Peyer's patch (tissue), 4 donors: Measurements from ENCODE around the gene CCKAR.

Source experiments
- CTCF ChIP-seq, 6 experiments: fragments of 450-650 bp in 4 of 6; fragments of 200-600 bp in 2 of 6; sonication (generic) in 1 of 6; IDR thresholded peaks; one replicate each; pipeline ENCODE4 v1.5.1; 2017 to 2019; ENCODE audit warnings: antibody characterized with exemption in 6 of 6, mild to moderate bottlenecking in 3 of 6, moderate library complexity in 1 of 6
- POLR2A ChIP-seq, 2 donors: fragments of 450-650 bp; IDR thresholded peaks; one replicate each; pipeline ENCODE4 v1.5.1; 2017; ENCODE audit warnings: antibody characterized with exemption in 2 of 2, mild to moderate bottlenecking in 2 of 2, moderate library complexity in 2 of 2

DNA sequence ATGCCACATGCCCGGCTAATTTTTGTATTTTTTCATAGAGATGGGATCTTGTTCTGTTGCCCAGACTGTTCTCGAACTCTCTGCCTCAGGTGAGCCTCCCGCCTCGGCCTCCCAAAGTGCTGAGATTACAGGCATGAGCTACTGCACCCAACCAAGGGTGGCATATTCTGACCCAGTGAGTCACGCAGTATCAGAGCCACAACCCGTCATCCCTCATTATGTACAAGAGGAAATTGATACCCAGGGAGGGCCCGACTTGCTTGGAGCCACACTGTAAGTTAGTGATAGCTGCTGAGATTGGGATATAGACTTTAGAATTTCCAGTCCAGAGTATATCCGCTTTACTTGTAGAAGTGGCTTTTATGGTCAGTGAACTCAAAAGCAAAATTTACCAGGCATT, 14.6 kb downstream of the CCKAR start:
- TF ChIP-seq POLR2A (IDR thresholded peaks at IDR 0.05) (no peak), CTCF (IDR thresholded peaks at IDR 0.05) (no peak)
